HG03457 (cell line): ENCODE data around the gene KHK.

Experiments used
- ATAC-seq: cut with Tn5 transposase; IDR thresholded peaks from one replicate; pipeline ENCODE4 v1.9.1; 2021; ENCODE audit warnings: moderate number of reproducible peaks; ENCODE audit not compliant: unreplicated experiment

Gene KHK

DNA sequence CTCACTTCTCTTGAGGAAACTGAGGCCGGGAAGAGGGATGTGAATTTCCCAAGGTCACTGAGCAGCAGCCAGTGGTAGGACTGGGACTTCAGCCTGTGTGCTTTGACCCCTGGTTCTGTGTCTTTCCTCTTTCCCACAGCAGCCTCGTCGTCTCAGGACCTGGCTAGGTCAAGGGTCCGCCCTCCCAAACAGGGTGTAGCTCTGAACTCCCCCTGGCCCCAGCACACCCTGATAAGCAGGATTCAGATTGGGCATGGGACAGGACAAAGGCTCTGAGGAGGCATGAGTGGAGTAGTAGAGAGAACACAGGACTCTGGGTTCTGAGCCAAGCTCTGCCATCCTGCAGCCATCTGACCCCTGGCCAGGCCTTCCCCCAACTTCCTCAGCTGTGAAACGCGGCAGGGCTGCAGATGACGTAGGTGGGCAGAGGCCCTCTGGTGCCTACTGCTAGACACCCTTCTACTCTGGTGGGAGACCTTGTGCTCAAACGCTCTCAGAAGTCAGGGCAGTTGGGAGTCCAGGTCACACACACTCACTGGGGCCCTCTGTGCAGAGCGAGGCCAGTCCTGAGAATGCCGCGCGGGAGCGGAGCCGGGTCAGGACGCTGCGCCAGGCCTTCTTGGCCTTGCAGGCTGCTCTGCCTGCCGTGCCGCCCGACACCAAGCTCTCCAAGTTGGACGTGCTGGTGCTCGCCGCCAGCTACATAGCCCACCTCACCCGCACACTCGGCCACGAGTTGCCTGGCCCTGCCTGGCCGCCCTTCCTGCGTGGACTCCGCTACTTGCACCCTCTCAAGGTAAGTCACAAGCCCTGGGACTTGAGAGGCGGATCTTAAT, 63.2 kb downstream of the KHK start:
- ATAC-seq, result no peak
